ENCODE data around the gene C2orf72. TPM values are rescaled to one million over a fixed set of nuclear protein-coding genes. Genes with fewer than 3 reads are reported as not detected.

The C2orf72 gene
- total and polyA plus RNA-seq, 2 of the 4 experiments (the other 2 are of a cell fraction) = 0.09 to 0.18 TPM

DNA sequence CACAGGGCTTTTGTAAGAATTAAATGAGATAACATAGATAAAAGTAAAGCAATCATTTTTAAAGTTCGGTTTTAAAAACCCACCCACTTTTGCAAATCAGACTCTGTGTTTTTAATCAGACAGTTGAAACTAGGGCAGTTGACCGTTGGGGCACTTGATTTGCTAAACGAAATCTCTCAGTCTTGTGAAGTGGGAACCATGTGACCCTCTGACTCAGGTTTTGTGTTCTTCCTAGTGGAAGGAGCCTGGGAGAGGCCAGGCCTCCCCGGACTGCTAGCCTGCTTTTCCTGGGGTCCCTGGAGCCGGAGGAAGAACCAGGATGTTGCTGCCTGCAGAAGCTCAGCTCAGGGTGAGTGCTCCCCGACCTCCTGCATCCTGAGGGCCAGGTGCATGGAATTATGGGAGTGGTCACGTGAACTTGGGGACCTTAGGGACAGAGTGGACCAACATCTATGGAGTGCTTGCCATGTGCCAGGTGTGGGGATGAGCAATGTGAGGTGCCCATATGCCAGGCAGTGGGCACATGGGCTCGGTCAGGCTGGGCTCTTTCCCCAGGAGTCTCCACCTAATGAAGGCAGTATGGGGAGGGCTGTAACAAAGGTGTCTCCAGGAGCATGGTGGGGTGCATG is 3.9 kb downstream of the C2orf72 start:
- no peak overlapping the region for H3K9ac ChIP-seq (ENCODE audit: low read depth, low read length)
- ChIA-PET POLR2A (ENCODE audit: unreplicated experiment) (no interaction called here), CTCF (no interaction called here)
- H2AK5ac ChIP-seq (ENCODE audit: low read depth, low read length) = no peak overlapping the region
- no peaks in the 10 kb centered on the region for H3K4me1 ChIP-seq (ENCODE audit: control insufficient read depth, insufficient read depth, low read length)
- no peak overlapping the region for H3K4me3 ChIP-seq (ENCODE audit: insufficient read depth, low read depth, low read length)
- intact Hi-C loops (cut with micrococcal nuclease) = no loop called here
- H2BK15ac ChIP-seq (ENCODE audit: low read depth, low read length) = no peak overlapping the region
- H2AFZ ChIP-seq (replicated peaks; ENCODE audit: low read length, poor library complexity) = no peak overlapping the region
- H3K56ac ChIP-seq (ENCODE audit: extremely low read depth, insufficient read depth, low read length) = no peak overlapping the region
- no peaks in the 10 kb centered on the region for H4K20me1 ChIP-seq (ENCODE audit: insufficient read depth, low read length)
- H3K27ac ChIP-seq (ENCODE audit: insufficient read depth, low read length) = no peak overlapping the region
- no peak overlapping the region for H4K5ac ChIP-seq (ENCODE audit: low read depth, low read length)
- no peak overlapping the region for H3K4ac ChIP-seq (ENCODE audit: low read depth, low read length)
- no peak overlapping the region for H3K4me2 ChIP-seq (ENCODE audit: low read depth, low read length)
- H3K9me3 ChIP-seq (ENCODE audit: control insufficient read depth, insufficient read depth, low read length) = peaks cover 3% of the 10 kb centered on the region; the same call in 1 of the 2 replicates
- H3K14ac ChIP-seq (replicated peaks; ENCODE audit: low read depth, low read length) = no peak overlapping the region
- in situ Hi-C loops (cut with MboI; ENCODE audit: low sequenced_read_pairs) = no loop called here
- BruUV-seq (replicated peaks) = no TSS peak
- H2BK20ac ChIP-seq (ENCODE audit: low read depth, low read length) = no peak overlapping the region
- ATAC-seq (ENCODE audit: low read depth) (no peak), DNase-seq (no peak)
- no peak overlapping the region for H2BK5ac ChIP-seq (ENCODE audit: low read depth, low read length, poor library complexity, severe bottlenecking)
- no peak overlapping the region for H2AK9ac ChIP-seq (replicated peaks; ENCODE audit: low read depth, low read length, poor library complexity)
- H3K18ac ChIP-seq (ENCODE audit: low read depth, low read length) = no peak overlapping the region
- H3K79me1 ChIP-seq (ENCODE audit: low read depth in 1 of 2, low read length in 2 of 2) = no peaks in the 10 kb centered on the region
- H3K36me3 ChIP-seq (ENCODE audit: control insufficient read depth, insufficient read depth, low read length) = no peaks in the 10 kb centered on the region
- H3K9me1 ChIP-seq (ENCODE audit: insufficient read depth, low read length) = no peaks in the 10 kb centered on the region; the same call in 1 of the 2 replicates
- WGBS, 2 experiments (ENCODE audit: extremely low coverage in 2 of 2, insufficient read length in 1 of 2) = 40% methylated on average over 3 of the region's 8 CpGs; no CpG with 5 or more reads in 1 of the 2 experiments
- no peak overlapping the region for H4K91ac ChIP-seq (ENCODE audit: insufficient read depth, low read depth, low read length)
- H3K27me3 ChIP-seq (ENCODE audit: control insufficient read depth, insufficient read depth, low read length) = peaks cover 58% of the 10 kb centered on the region
- dilution Hi-C loops (cut with HindIII; ENCODE audit: low sequenced_read_pairs, unreplicated experiment) = no loop called here
- H3K23ac ChIP-seq (ENCODE audit: low read depth, low read length) = no peak overlapping the region
- TF ChIP-seq NFE2L2 (IDR thresholded peaks at IDR 0.05; ENCODE audit: low read depth, low read length) = no peak
- no peak for TF ChIP-seq USF2 (IDR thresholded peaks at IDR 0.05; ENCODE audit: low read depth, low read length)
- no peak for TF ChIP-seq MAFK (IDR thresholded peaks at IDR 0.05; ENCODE audit: low read depth, low read length)
- no peak for TF ChIP-seq RAD21 (IDR thresholded peaks at IDR 0.05; ENCODE audit: low read length)
- no peak for TF ChIP-seq ELK1 (IDR thresholded peaks at IDR 0.05; ENCODE audit: borderline replicate concordance, low read depth, low read length)
- H4K8ac ChIP-seq (ENCODE audit: low read depth in 2 of 2, low read length in 2 of 2) = no peak overlapping the region
- H2BK120ac ChIP-seq (ENCODE audit: low read depth, low read length) = no peak overlapping the region

Data from IMR-90 (cell line).